Globus pallidus (tissue), 1 donor: ENCODE results near the gene NMNAT3.

Experiments
- DNase-seq: peaks from one replicate; pipeline ENCODE4 v3.0.0-alpha.2; 2015; ENCODE audit warnings: low spot score

The NMNAT3 gene

GRCh38 chr3:139674571-139675260 is 3.1 kb downstream of the NMNAT3 start:
- no peak for DNase-seq

- DNase-seq, result no peak
Observed at GRCh38 chr3:139672884-139673283, 4.9 kb downstream of the NMNAT3 start.

GRCh38 chr3:139671863-139672646 is 5.7 kb downstream of the NMNAT3 start:
- DNase-seq, result no peak

- DNase-seq, result no peak
Observed at GRCh38 chr3:139671107-139671506, 6.7 kb downstream of the NMNAT3 start.

- DNase-seq, result no peak
Observed at GRCh38 chr3:139670196-139670595, 7.6 kb downstream of the NMNAT3 start.

- DNase-seq, result no peak
Observed at GRCh38 chr3:139668332-139668731, 9.4 kb downstream of the NMNAT3 start.

- DNase-seq, result no peak
Observed at GRCh38 chr3:139664958-139665357, 12.8 kb downstream of the NMNAT3 start.

- DNase-seq, result no peak
Observed at GRCh38 chr3:139660269-139660668, 17.5 kb downstream of the NMNAT3 start.

- no peak for DNase-seq
Observed at GRCh38 chr3:139659511-139659910, 18.3 kb downstream of the NMNAT3 start.

- DNase-seq, result no peak
Observed at GRCh38 chr3:139657936-139658335, 19.8 kb downstream of the NMNAT3 start.

GRCh38 chr3:139657434-139657833 is 20.3 kb downstream of the NMNAT3 start:
- DNase-seq, result no peak

- DNase-seq, result no peak
Observed at GRCh38 chr3:139655909-139656595, 21.7 kb downstream of the NMNAT3 start.

- no peak for DNase-seq
Observed at GRCh38 chr3:139654637-139655365, 23.0 kb downstream of the NMNAT3 start.

- no peak for DNase-seq
Observed at GRCh38 chr3:139653582-139653981, 24.2 kb downstream of the NMNAT3 start.

- no peak for DNase-seq
Observed at GRCh38 chr3:139652561-139652960, 25.2 kb downstream of the NMNAT3 start.

GRCh38 chr3:139647866-139648435 is 29.8 kb downstream of the NMNAT3 start:
- no peak for DNase-seq

- no peak for DNase-seq
Observed at GRCh38 chr3:139646512-139646911, 31.3 kb downstream of the NMNAT3 start.

GRCh38 chr3:139642996-139643395 is 34.8 kb downstream of the NMNAT3 start:
- DNase-seq, result no peak

- DNase-seq, result no peak
Observed at GRCh38 chr3:139640456-139640855, 37.3 kb downstream of the NMNAT3 start.

- DNase-seq, result no peak
Observed at GRCh38 chr3:139639662-139640061, 38.1 kb downstream of the NMNAT3 start.

- DNase-seq, result no peak
Observed at GRCh38 chr3:139638518-139638917, 39.3 kb downstream of the NMNAT3 start.

- no peak for DNase-seq
Observed at GRCh38 chr3:139636511-139636910, 41.3 kb downstream of the NMNAT3 start.
